Hepatocyte (in vitro differentiated cells): ENCODE measurements around the gene TIAM1.

Experiments
- CTCF ChIP-seq: fragments of 200-600 bp; sonication (generic); IDR thresholded peaks from 2 replicates; pipeline ENCODE4 v1.5.1; 2016; ENCODE audit warnings: antibody characterized with exemption, mild to moderate bottlenecking; ENCODE audit not compliant: poor library complexity
- EZH2phosphoT487 ChIP-seq: fragments of 200-600 bp; sonication (generic); IDR thresholded peaks from one replicate; pipeline ENCODE4 v1.6.1; 2018; ENCODE audit warnings: antibody characterized with exemption, mild to moderate bottlenecking, low read depth, moderate library complexity; ENCODE audit not compliant: unreplicated experiment, severe bottlenecking

GRCh38 chr21:31213787-31214186 is 130.3 kb downstream of the TIAM1 start:
- TF ChIP-seq CTCF (no peak), EZH2phosphoT487 (no peak)
